ENCODE data around the gene RASA4. TPM values are rescaled to one million over a fixed set of nuclear protein-coding genes. Genes with fewer than 3 reads are reported as not detected.
"Not testable (repeated sequence)": the region's sequence is repeated elsewhere in the genome, so short reads cannot be mapped to it uniquely, and the experiment has no call there.

Gene RASA4
- total RNA-seq, 1 experiment from 2014 or later: 4.5 TPM

- not testable (repeated sequence) for H3K9ac ChIP-seq (ENCODE audit: low read length); H3K27ac ChIP-seq (ENCODE audit: low read length); H3K79me2 ChIP-seq (ENCODE audit: low read length); H4K20me1 ChIP-seq (ENCODE audit: insufficient read depth, low read depth, low read length); H3K9me2 ChIP-seq (replicated peaks; ENCODE audit: insufficient read depth, low read length); H3K36me3 ChIP-seq (ENCODE audit: insufficient read depth, low read length); H3K27me3 ChIP-seq (ENCODE audit: low read length); H3K4me2 ChIP-seq (ENCODE audit: low read depth, low read length, poor library complexity, severe bottlenecking); H3K4me3 ChIP-seq (ENCODE audit: low read length); H3K9me3 ChIP-seq (ENCODE audit: low read length); H2AFZ ChIP-seq (ENCODE audit: low read length); DNase-seq; H3K4me1 ChIP-seq (ENCODE audit: low read length)
Observed at GRCh38 chr7:102634299-102634698, 17.7 kb upstream of the RASA4 start.

GRCh38 chr7:102630622-102631021 lies 14.1 kb upstream of the RASA4 start:
- not testable (repeated sequence) for H3K27me3 ChIP-seq (ENCODE audit: low read length); H3K9me3 ChIP-seq (ENCODE audit: low read length); H3K27ac ChIP-seq (ENCODE audit: low read length); H3K4me1 ChIP-seq (ENCODE audit: low read length); H3K79me2 ChIP-seq (ENCODE audit: low read length); DNase-seq; H3K4me2 ChIP-seq (ENCODE audit: low read depth, low read length, poor library complexity, severe bottlenecking); H3K9ac ChIP-seq (ENCODE audit: low read length); H3K4me3 ChIP-seq (ENCODE audit: low read length); H4K20me1 ChIP-seq (ENCODE audit: insufficient read depth, low read depth, low read length); H3K36me3 ChIP-seq (ENCODE audit: insufficient read depth, low read length); H3K9me2 ChIP-seq (replicated peaks; ENCODE audit: insufficient read depth, low read length); H2AFZ ChIP-seq (ENCODE audit: low read length)

- not testable (repeated sequence) for H3K9me3 ChIP-seq (ENCODE audit: low read length); H3K27ac ChIP-seq (ENCODE audit: low read length); H2AFZ ChIP-seq (ENCODE audit: low read length); H3K4me3 ChIP-seq (ENCODE audit: low read length); H4K20me1 ChIP-seq (ENCODE audit: insufficient read depth, low read depth, low read length); DNase-seq; H3K9me2 ChIP-seq (replicated peaks; ENCODE audit: insufficient read depth, low read length); H3K4me1 ChIP-seq (ENCODE audit: low read length); H3K9ac ChIP-seq (ENCODE audit: low read length); H3K36me3 ChIP-seq (ENCODE audit: insufficient read depth, low read length); H3K27me3 ChIP-seq (ENCODE audit: low read length); H3K79me2 ChIP-seq (ENCODE audit: low read length); H3K4me2 ChIP-seq (ENCODE audit: low read depth, low read length, poor library complexity, severe bottlenecking)
Observed at GRCh38 chr7:102627271-102627904, 10.8 kb upstream of the RASA4 start.

- not testable (repeated sequence) for H3K9me3 ChIP-seq (ENCODE audit: low read length); H3K4me3 ChIP-seq (ENCODE audit: low read length); H3K9ac ChIP-seq (ENCODE audit: low read length); H3K4me1 ChIP-seq (ENCODE audit: low read length); H3K36me3 ChIP-seq (ENCODE audit: insufficient read depth, low read length); H3K79me2 ChIP-seq (ENCODE audit: low read length); H3K27ac ChIP-seq (ENCODE audit: low read length); H4K20me1 ChIP-seq (ENCODE audit: insufficient read depth, low read depth, low read length); H3K27me3 ChIP-seq (ENCODE audit: low read length); H3K4me2 ChIP-seq (ENCODE audit: low read depth, low read length, poor library complexity, severe bottlenecking); H2AFZ ChIP-seq (ENCODE audit: low read length); H3K9me2 ChIP-seq (replicated peaks; ENCODE audit: insufficient read depth, low read length)
- DNase-seq: peak; percentile 27
Observed at GRCh38 chr7:102618122-102618521, 1.6 kb upstream of the RASA4 start.

- not testable (repeated sequence) for H3K9me3 ChIP-seq (ENCODE audit: low read length); H3K9me2 ChIP-seq (replicated peaks; ENCODE audit: insufficient read depth, low read length); H3K27ac ChIP-seq (ENCODE audit: low read length); H3K27me3 ChIP-seq (ENCODE audit: low read length); H4K20me1 ChIP-seq (ENCODE audit: insufficient read depth, low read depth, low read length); H3K36me3 ChIP-seq (ENCODE audit: insufficient read depth, low read length); DNase-seq; H3K9ac ChIP-seq (ENCODE audit: low read length); H3K4me2 ChIP-seq (ENCODE audit: low read depth, low read length, poor library complexity, severe bottlenecking); H3K4me1 ChIP-seq (ENCODE audit: low read length); H3K79me2 ChIP-seq (ENCODE audit: low read length); H2AFZ ChIP-seq (ENCODE audit: low read length); H3K4me3 ChIP-seq (ENCODE audit: low read length)
Observed at GRCh38 chr7:102615930-102616329, 626 bp downstream of the RASA4 start.

GRCh38 chr7:102614873-102615272 lies 1.7 kb downstream of the RASA4 start:
- H3K4me2 ChIP-seq (ENCODE audit: low read depth, low read length, poor library complexity, severe bottlenecking); DNase-seq: not testable (repeated sequence)

GRCh38 chr7:102614346-102614697 lies 2.2 kb downstream of the RASA4 start:
- H3K36me3 ChIP-seq (ENCODE audit: insufficient read depth, low read length); H3K9me3 ChIP-seq (ENCODE audit: low read length); H3K27ac ChIP-seq (ENCODE audit: low read length); H3K4me2 ChIP-seq (ENCODE audit: low read depth, low read length, poor library complexity, severe bottlenecking); H3K9ac ChIP-seq (ENCODE audit: low read length); DNase-seq; H3K27me3 ChIP-seq (ENCODE audit: low read length); H3K9me2 ChIP-seq (replicated peaks; ENCODE audit: insufficient read depth, low read length); H3K4me3 ChIP-seq (ENCODE audit: low read length); H3K4me1 ChIP-seq (ENCODE audit: low read length); H2AFZ ChIP-seq (ENCODE audit: low read length); H4K20me1 ChIP-seq (ENCODE audit: insufficient read depth, low read depth, low read length); H3K79me2 ChIP-seq (ENCODE audit: low read length): not testable (repeated sequence)

More at GRCh38 chr7:102614873-102615272, 1.7 kb downstream of the RASA4 start:
- H3K4me1 ChIP-seq (ENCODE audit: low read length); H3K27me3 ChIP-seq (ENCODE audit: low read length); H3K9me3 ChIP-seq (ENCODE audit: low read length); H3K4me3 ChIP-seq (ENCODE audit: low read length); H2AFZ ChIP-seq (ENCODE audit: low read length); H3K27ac ChIP-seq (ENCODE audit: low read length); H3K9ac ChIP-seq (ENCODE audit: low read length); H3K36me3 ChIP-seq (ENCODE audit: insufficient read depth, low read length); H3K9me2 ChIP-seq (replicated peaks; ENCODE audit: insufficient read depth, low read length); H4K20me1 ChIP-seq (ENCODE audit: insufficient read depth, low read depth, low read length); H3K79me2 ChIP-seq (ENCODE audit: low read length): not testable (repeated sequence)

- H3K27ac ChIP-seq (ENCODE audit: low read length): peak overlapping the region; percentile 56; the same call in 1 of the 2 replicates
- not testable (repeated sequence) for H3K36me3 ChIP-seq (ENCODE audit: insufficient read depth, low read length); H3K27me3 ChIP-seq (ENCODE audit: low read length); H3K79me2 ChIP-seq (ENCODE audit: low read length); H2AFZ ChIP-seq (ENCODE audit: low read length); H4K20me1 ChIP-seq (ENCODE audit: insufficient read depth, low read depth, low read length); DNase-seq; H3K4me3 ChIP-seq (ENCODE audit: low read length); H3K9me2 ChIP-seq (replicated peaks; ENCODE audit: insufficient read depth, low read length); H3K9me3 ChIP-seq (ENCODE audit: low read length); H3K4me1 ChIP-seq (ENCODE audit: low read length); H3K4me2 ChIP-seq (ENCODE audit: low read depth, low read length, poor library complexity, severe bottlenecking); H3K9ac ChIP-seq (ENCODE audit: low read length)
Observed at GRCh38 chr7:102613575-102614345, 2.8 kb downstream of the RASA4 start.
